Muscle layer of duodenum (tissue), 2 donors: ENCODE results near the gene COX6A2.
"Not testable (repeated sequence)": the region's sequence is repeated elsewhere in the genome, so short reads cannot be mapped to it uniquely, and the experiment has no call there.

Experiments used
- H3K27ac ChIP-seq: one replicate; pipeline ENCODE4 v1.7.0; 2013; ENCODE audit warnings: mild to moderate bottlenecking, low read length
- H3K27me3 ChIP-seq: one replicate; pipeline ENCODE4 v1.7.0; 2013; ENCODE audit warnings: low read depth, mild to moderate bottlenecking, control low read depth, low read length
- H3K36me3 ChIP-seq, 2 donors: one replicate each; pipeline ENCODE4 v1.7.0; 2013; ENCODE audit warnings: low read length in 2 of 2, control low read depth in 1 of 2, mild to moderate bottlenecking in 1 of 2; ENCODE audit not compliant: insufficient read depth in 2 of 2, control insufficient read depth in 1 of 2
- H3K4me1 ChIP-seq, 2 donors: one replicate each; pipeline ENCODE4 v1.7.0; 2013; ENCODE audit warnings: low read length in 2 of 2, mild to moderate bottlenecking in 2 of 2, control low read depth in 1 of 2, moderate library complexity in 1 of 2; ENCODE audit not compliant: insufficient read depth in 2 of 2, control insufficient read depth in 1 of 2
- H3K4me3 ChIP-seq, 2 donors: one replicate each; pipeline ENCODE4 v1.7.0; 2013; ENCODE audit warnings: low read length in 2 of 2, low read depth in 1 of 2, mild to moderate bottlenecking in 1 of 2
- H3K9me3 ChIP-seq, 2 donors: one replicate each; pipeline ENCODE4 v1.7.0; 2013; ENCODE audit warnings: low read length in 2 of 2, control low read depth in 1 of 2, mild to moderate bottlenecking in 1 of 2; ENCODE audit not compliant: control insufficient read depth in 1 of 2
- donor health status: healthy.

COX6A2 gene

DNA sequence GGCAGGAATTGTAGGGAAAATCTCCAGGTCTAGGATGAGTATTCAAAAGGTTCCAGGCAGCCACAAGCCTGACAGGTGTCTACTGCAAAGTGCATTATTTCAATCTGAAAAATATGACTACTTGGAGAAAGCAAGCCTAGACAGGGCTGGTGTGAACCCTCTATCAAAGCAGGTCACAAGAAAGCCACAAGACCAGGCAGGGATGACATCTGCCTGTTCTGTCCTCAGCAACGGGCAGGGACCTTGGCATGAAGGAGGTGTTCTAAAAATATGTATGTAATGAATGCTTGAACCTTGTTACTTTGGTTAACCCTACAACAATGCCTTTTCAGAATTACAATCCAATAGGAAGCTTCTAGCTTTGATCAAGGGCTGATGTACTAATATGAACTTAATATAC lies 1.2 kb upstream of the COX6A2 start:
- Histone ChIP-seq H3K36me3 (no peaks in the 10 kb centered on the region), H3K4me1 (peaks cover 0 to 9% of the 10 kb centered on the region in 2 donors), H3K27ac (no peak overlapping the region), H3K4me3 (no peak overlapping the region), H3K27me3 (no peaks in the 10 kb centered on the region), H3K9me3 (no peaks in the 10 kb centered on the region)

- Histone ChIP-seq H3K27me3 (no peaks in the 10 kb centered on the region), H3K4me1 (peaks cover 0 to 9% of the 10 kb centered on the region in 2 donors), H3K36me3 (no peaks in the 10 kb centered on the region), H3K9me3 (no peaks in the 10 kb centered on the region), H3K4me3 (no peak overlapping the region), H3K27ac (no peak overlapping the region)
Measured at GRCh38 chr16:31428638-31429247, 583 bp upstream of the COX6A2 start.

- no peaks in the 10 kb centered on the region for H3K9me3 ChIP-seq
- peaks cover 0 to 9% of the 10 kb centered on the region in 2 donors for H3K4me1 ChIP-seq
- no peaks in the 10 kb centered on the region for H3K27me3 ChIP-seq
- no peaks in the 10 kb centered on the region for H3K36me3 ChIP-seq
- peak overlapping the region; percentile 37 to 55 for H3K4me3 ChIP-seq
- no peak overlapping the region for H3K27ac ChIP-seq
Measured at GRCh38 chr16:31427441-31428278, 500 bp downstream of the COX6A2 start.

- Histone ChIP-seq H3K27me3 (no peaks in the 10 kb centered on the region), H3K9me3 (no peaks in the 10 kb centered on the region), H3K4me1 (peaks cover 0 to 9% of the 10 kb centered on the region in 2 donors), H3K4me3 (no peak overlapping the region), H3K36me3 (no peaks in the 10 kb centered on the region), H3K27ac (no peak overlapping the region)
Measured at GRCh38 chr16:31423801-31424200, 4.4 kb downstream of the COX6A2 start.

GRCh38 chr16:31423241-31423640 lies 4.9 kb downstream of the COX6A2 start:
- Histone ChIP-seq H3K4me3 (no peak overlapping the region), H3K9me3 (no peaks in the 10 kb centered on the region), H3K27ac (no peak overlapping the region), H3K36me3 (no peaks in the 10 kb centered on the region), H3K27me3 (no peaks in the 10 kb centered on the region), H3K4me1 (peaks cover 0 to 8% of the 10 kb centered on the region in 2 donors)

DNA sequence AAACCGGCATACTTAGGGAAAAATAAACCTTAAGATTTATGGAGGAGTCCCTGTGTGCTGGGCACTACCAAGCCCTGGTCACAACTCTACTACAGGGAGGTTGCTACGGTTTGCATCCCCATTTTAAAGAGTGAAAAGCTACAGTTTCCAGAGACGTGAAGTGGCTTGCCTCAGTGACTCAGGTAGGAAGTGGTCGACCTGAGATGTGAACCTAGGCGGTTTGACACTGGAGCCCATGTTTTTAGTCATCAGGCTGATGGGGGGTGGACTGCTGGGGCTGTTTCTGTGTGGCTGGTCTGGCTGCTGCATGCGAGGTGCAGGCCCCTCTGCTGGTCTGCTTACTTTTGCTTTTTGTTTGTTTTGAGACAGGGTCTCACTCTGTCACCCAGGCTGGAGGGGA lies 6.6 kb downstream of the COX6A2 start:
- H3K27me3 ChIP-seq = no peaks in the 10 kb centered on the region
- H3K4me3 ChIP-seq = no peak overlapping the region
- H3K36me3 ChIP-seq = no peaks in the 10 kb centered on the region
- H3K4me1 ChIP-seq = no peaks in the 10 kb centered on the region
- H3K9me3 ChIP-seq = no peaks in the 10 kb centered on the region
- H3K27ac ChIP-seq = no peak overlapping the region

- no peaks in the 10 kb centered on the region for H3K4me1 ChIP-seq
- no peak overlapping the region for H3K27ac ChIP-seq
- no peaks in the 10 kb centered on the region for H3K36me3 ChIP-seq
- H3K27me3 ChIP-seq = no peaks in the 10 kb centered on the region
- H3K4me3 ChIP-seq = no peak overlapping the region
- no peaks in the 10 kb centered on the region for H3K9me3 ChIP-seq
Measured at GRCh38 chr16:31420037-31420436, 8.1 kb downstream of the COX6A2 start.

GRCh38 chr16:31417916-31418315 lies 10.2 kb downstream of the COX6A2 start:
- H3K4me1 ChIP-seq = no peaks in the 10 kb centered on the region
- no peak overlapping the region for H3K27ac ChIP-seq
- no peaks in the 10 kb centered on the region for H3K36me3 ChIP-seq
- H3K9me3 ChIP-seq = no peaks in the 10 kb centered on the region
- no peaks in the 10 kb centered on the region for H3K27me3 ChIP-seq
- no peak overlapping the region for H3K4me3 ChIP-seq

GRCh38 chr16:31417036-31417435 lies 11.1 kb downstream of the COX6A2 start:
- H3K4me1 ChIP-seq, H3K27ac ChIP-seq, H3K9me3 ChIP-seq, H3K27me3 ChIP-seq, H3K36me3 ChIP-seq, H3K4me3 ChIP-seq: not testable (repeated sequence)

DNA sequence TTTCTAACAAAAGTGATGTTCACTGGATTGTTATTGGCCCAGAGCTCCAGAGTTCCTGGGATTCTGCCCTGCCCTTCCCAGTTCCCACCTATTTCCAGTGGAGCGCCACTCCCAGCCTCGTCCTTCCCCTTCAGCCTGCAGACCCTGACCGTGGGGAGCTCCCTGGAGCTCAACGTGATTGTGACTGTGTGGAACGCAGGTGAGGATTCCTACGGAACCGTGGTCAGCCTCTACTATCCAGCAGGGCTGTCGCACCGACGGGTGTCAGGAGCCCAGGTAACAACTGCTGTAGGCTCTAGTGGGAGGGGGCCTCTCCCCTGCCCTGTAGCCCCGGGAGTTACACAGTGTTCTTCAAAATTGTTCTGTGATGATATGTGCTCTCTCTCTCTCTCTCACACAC lies 11.8 kb downstream of the COX6A2 start:
- Histone ChIP-seq H3K36me3 (no peaks in the 10 kb centered on the region), H3K4me3 (no peak overlapping the region), H3K4me1 (no peaks in the 10 kb centered on the region), H3K27me3 (no peaks in the 10 kb centered on the region), H3K9me3 (no peaks in the 10 kb centered on the region), H3K27ac (no peak overlapping the region)

DNA sequence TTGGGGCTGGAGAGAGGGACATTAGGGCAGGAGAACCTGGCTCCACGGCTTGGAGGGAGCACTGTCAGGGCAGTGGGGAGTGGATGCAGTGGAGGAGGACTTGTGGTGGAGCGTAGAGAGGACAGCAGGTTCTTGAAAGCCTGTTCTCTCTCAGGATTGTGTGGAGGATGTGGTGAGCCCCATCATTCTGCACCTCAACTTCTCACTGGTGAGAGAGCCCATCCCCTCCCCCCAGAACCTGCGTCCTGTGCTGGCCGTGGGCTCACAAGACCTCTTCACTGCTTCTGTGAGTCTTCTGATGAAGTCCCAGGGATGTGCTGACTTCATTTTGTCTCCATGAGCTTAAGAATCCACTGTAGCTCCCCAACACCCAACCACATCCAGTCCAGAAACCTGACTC lies 13.5 kb downstream of the COX6A2 start:
- Histone ChIP-seq H3K4me3 (no peak overlapping the region), H3K36me3 (no peaks in the 10 kb centered on the region), H3K4me1 (no peaks in the 10 kb centered on the region), H3K27ac (no peak overlapping the region), H3K27me3 (no peaks in the 10 kb centered on the region), H3K9me3 (no peaks in the 10 kb centered on the region)
